Measurements from ENCODE around the gene GEMIN5. TPM values are rescaled to one million over a fixed set of nuclear protein-coding genes. Genes with fewer than 3 reads are reported as not detected.
A peak's percentile ranks its signal among the peaks of the same experiment; 100 is the strongest.

The GEMIN5 gene
- total and polyA plus RNA-seq, 2 of the 13 experiments (the other 11 are each of a cell fraction or from before 2014, with no cell fraction given) = 6.6 to 28.6 TPM

DNA sequence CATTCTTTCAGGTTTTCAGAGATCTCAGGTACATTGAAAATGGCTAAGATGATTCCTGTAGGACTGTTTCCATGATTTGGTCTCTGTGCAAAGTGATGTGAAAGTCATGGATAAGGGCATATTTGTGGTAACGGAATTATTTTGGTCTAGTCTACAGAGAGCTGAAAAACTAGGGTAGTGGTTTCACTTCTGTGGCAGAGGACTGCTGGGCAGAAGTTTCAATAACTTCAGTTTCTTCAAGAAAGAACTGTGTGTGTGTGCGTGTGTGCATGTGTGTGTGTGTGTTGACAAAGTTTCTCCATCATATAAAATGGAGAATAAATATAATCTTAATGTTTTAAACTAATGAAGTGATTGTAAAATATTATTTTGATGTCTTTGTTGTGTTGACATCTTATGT lies 75.2 kb downstream of the GEMIN5 start (continued):
- TF ChIP-seq DPF2 (CRISPR knock-in tag; IDR thresholded peaks at IDR 0.05; ENCODE audit: borderline replicate concordance, low read depth) = no peak
- TF ChIP-seq MEIS1 (CRISPR knock-in tag; IDR thresholded peaks at IDR 0.05; ENCODE audit: borderline replicate concordance) = no peak
- TF ChIP-seq ZNF773 (CRISPR knock-in tag; IDR thresholded peaks at IDR 0.05; ENCODE audit: borderline replicate concordance) = no peak

- TF ChIP-seq ZBTB38 (CRISPR knock-in tag; IDR thresholded peaks at IDR 0.05) = 0 out of 2 replicates have a peak, but pooled peaks have one; percentile 9
- no peak for TF ChIP-seq ZSCAN21 (CRISPR knock-in tag; IDR thresholded peaks at IDR 0.05; ENCODE audit: borderline replicate concordance)
- Histone ChIP-seq H3K79me2 (ENCODE audit: insufficient read depth, low read length) (peaks cover 72% of the 10 kb centered on the region), H3K36me3 (replicated peaks in 1 of 2; ENCODE audit: control insufficient read depth in 1 of 2, insufficient read depth in 2 of 2, low read length in 2 of 2) (peaks cover 5 to 34% of the 10 kb centered on the region in 2 experiments; a peak in 4 of 5 replicates), H2AFZ (ENCODE audit: low read length) (no peak overlapping the region), H3K4me3 (replicated peaks in 1 of 3; ENCODE audit: insufficient read depth in 1 of 3, low read depth in 2 of 3, low read length in 3 of 3) (no peak overlapping the region; a peak in 1 of 6 replicates), H4K20me1 (ENCODE audit: insufficient read depth, low read length) (peaks cover 30% of the 10 kb centered on the region), H3K9me3 (ENCODE audit: low read length) (no peaks in the 10 kb centered on the region), H3K27ac (ENCODE audit: extremely low read length, insufficient read depth, low read length) (no peak overlapping the region), H3K27me3 (ENCODE audit: control insufficient read depth in 1 of 2, insufficient read depth in 2 of 2, low read length in 2 of 2) (peaks cover 0 to 4% of the 10 kb centered on the region in 2 experiments; a peak in 1 of 5 replicates), H3K4me2 (ENCODE audit: low read depth, low read length) (peak overlapping the region; percentile 95), H3K9ac (ENCODE audit: insufficient read depth, low read depth, low read length) (no peak overlapping the region), H3K4me1 (ENCODE audit: insufficient read depth, low read length) (peaks cover 53% of the 10 kb centered on the region)
- FAIRE-seq = no peak
- CTCF ChIA-PET (ENCODE audit: low intra/inter-chr PET ratio, low total read pairs) = no interaction called here
- ATAC-seq = no peak
- BruUV-seq (replicated peaks) = no TSS peak
- DNase-seq (ENCODE audit: low spot score) = no peak
- intact Hi-C loops (cut with micrococcal nuclease; ENCODE audit: unreplicated experiment) (no loop called here), in situ Hi-C loops (cut with HindIII; ENCODE audit: extremely low pct_ligation_motif_present, low pct_unique_long_range_greater_than_20kb) (no loop called here)
- WGBS (ENCODE audit: low lambda C conversion rate) = 86% methylated on average over 8 of the region's 8 CpGs
- POLR2A ChIA-PET = no interaction called here
Observed at GRCh38 chr5:154861946-154862345, 76.1 kb downstream of the GEMIN5 start.

GRCh38 chr5:154860765-154861164 lies 77.2 kb downstream of the GEMIN5 start:
- peak overlapping the region; percentile 87 for H3K9ac ChIP-seq (ENCODE audit: insufficient read depth, low read depth, low read length)
- CTCF ChIA-PET (ENCODE audit: low intra/inter-chr PET ratio, low total read pairs) = no interaction called here
- H3K4me3 ChIP-seq (replicated peaks in 1 of 3; ENCODE audit: insufficient read depth in 1 of 3, low read depth in 2 of 3, low read length in 3 of 3) = peak overlapping the region; percentile 78 to 93 (median 85); a peak in 5 of 6 replicates
- no TSS peak for BruUV-seq (replicated peaks)
- TF ChIP-seq ZSCAN21 (CRISPR knock-in tag; IDR thresholded peaks at IDR 0.05; ENCODE audit: borderline replicate concordance) = 0 out of 2 replicates have a peak, but pooled peaks have one; percentile 4
- TF ChIP-seq, protein P1, sequence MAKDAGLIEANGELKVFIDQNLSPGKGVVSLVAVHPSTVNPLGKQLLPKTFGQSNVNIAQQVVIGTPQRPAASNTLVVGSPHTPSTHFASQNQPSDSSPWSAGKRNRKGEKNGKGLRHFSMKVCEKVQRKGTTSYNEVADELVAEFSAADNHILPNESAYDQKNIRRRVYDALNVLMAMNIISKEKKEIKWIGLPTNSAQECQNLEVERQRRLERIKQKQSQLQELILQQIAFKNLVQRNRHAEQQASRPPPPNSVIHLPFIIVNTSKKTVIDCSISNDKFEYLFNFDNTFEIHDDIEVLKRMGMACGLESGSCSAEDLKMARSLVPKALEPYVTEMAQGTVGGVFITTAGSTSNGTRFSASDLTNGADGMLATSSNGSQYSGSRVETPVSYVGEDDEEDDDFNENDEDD (CRISPR knock-in tag; IDR thresholded peaks at IDR 0.05; ENCODE audit: borderline replicate concordance) = no peak
- POLR2A ChIA-PET = interaction anchor here (1.3 to 1.8 kb wide), 5 partner anchors 8 to 77 kb away, joined by 3 to 13 read pairs (median 5); partner anchors contain the start of genes FAXDC2 and GEMIN5
- peaks cover 30% of the 10 kb centered on the region for H4K20me1 ChIP-seq (ENCODE audit: insufficient read depth, low read length)
- FAIRE-seq = no peak
- H3K9me3 ChIP-seq (ENCODE audit: low read length) = no peaks in the 10 kb centered on the region
- intact Hi-C loops (cut with micrococcal nuclease; ENCODE audit: unreplicated experiment) = no loop called here
- ATAC-seq = no peak
- no peak overlapping the region for H2AFZ ChIP-seq (ENCODE audit: low read length)
- H3K79me2 ChIP-seq (ENCODE audit: insufficient read depth, low read length) = peaks cover 66% of the 10 kb centered on the region
- peak overlapping the region; percentile 99 for H3K27ac ChIP-seq (ENCODE audit: extremely low read length, insufficient read depth, low read length)
- 72% methylated on average over 4 of the region's 4 CpGs for WGBS (ENCODE audit: low lambda C conversion rate)
- peaks cover 53% of the 10 kb centered on the region for H3K4me1 ChIP-seq (ENCODE audit: insufficient read depth, low read length)
- in situ Hi-C loops (cut with HindIII; ENCODE audit: extremely low pct_ligation_motif_present, low pct_unique_long_range_greater_than_20kb) = no loop called here
- no peak for DNase-seq (ENCODE audit: low spot score)
- H3K27me3 ChIP-seq (ENCODE audit: control insufficient read depth in 1 of 2, insufficient read depth in 2 of 2, low read length in 2 of 2) = peaks cover 0 to 4% of the 10 kb centered on the region in 2 experiments; a peak in 1 of 5 replicates
- H3K4me2 ChIP-seq (ENCODE audit: low read depth, low read length) = peak overlapping the region; percentile 95
- peaks cover 5 to 28% of the 10 kb centered on the region in 2 experiments; a peak in 4 of 5 replicates for H3K36me3 ChIP-seq (replicated peaks in 1 of 2; ENCODE audit: control insufficient read depth in 1 of 2, insufficient read depth in 2 of 2, low read length in 2 of 2)

Measured in HepG2 (cell line).